ENCODE measurements around the gene MYL12B.
A peak's percentile ranks its signal among the peaks of the same experiment; 100 is the strongest.
"Not testable (repeated sequence)": the region's sequence is repeated elsewhere in the genome, so short reads cannot be mapped to it uniquely, and the experiment has no call there.

MYL12B gene

GRCh38 chr18:3263132-3263700, 1.3 kb downstream of the MYL12B start:
- no peak for DNase-seq

GRCh38 chr18:3264362-3264761, 2.4 kb downstream of the MYL12B start:
- DNase-seq = no peak

GRCh38 chr18:3265564-3266033, 3.7 kb downstream of the MYL12B start:
- no peak for DNase-seq

GRCh38 chr18:3266062-3266608, 4.2 kb downstream of the MYL12B start:
- no peak for DNase-seq

GRCh38 chr18:3268306-3268705, 6.4 kb downstream of the MYL12B start:
- DNase-seq = no peak

- no peak for DNase-seq
Measured at GRCh38 chr18:3269241-3269913, 7.4 kb downstream of the MYL12B start.

GRCh38 chr18:3269914-3270299, 8.0 kb downstream of the MYL12B start:
- no peak for DNase-seq

- no peak for DNase-seq
Measured at GRCh38 chr18:3273042-3273441, 11.1 kb downstream of the MYL12B start.

- DNase-seq = not testable (repeated sequence)
Measured at GRCh38 chr18:3277643-3278213, 15.8 kb downstream of the MYL12B start.

- DNase-seq = no peak
Measured at GRCh38 chr18:3279201-3280185, 17.6 kb downstream of the MYL12B start.

GRCh38 chr18:3281456-3282400, 19.8 kb downstream of the MYL12B start:
- DNase-seq = no peak

- no peak for DNase-seq
Measured at GRCh38 chr18:3283253-3283863, 21.4 kb downstream of the MYL12B start.

GRCh38 chr18:3283908-3284307, 22.0 kb downstream of the MYL12B start:
- DNase-seq = no peak

- no peak for DNase-seq
Measured at GRCh38 chr18:3284501-3284900, 22.6 kb downstream of the MYL12B start.

GRCh38 chr18:3286159-3286558, 24.2 kb downstream of the MYL12B start:
- DNase-seq = no peak

GRCh38 chr18:3293196-3293951, 31.4 kb downstream of the MYL12B start:
- DNase-seq = no peak

GRCh38 chr18:3294435-3295080, 32.6 kb downstream of the MYL12B start:
- DNase-seq = no peak

- peak; percentile 91 for DNase-seq
Measured at GRCh38 chr18:3297025-3297984, 35.4 kb downstream of the MYL12B start.

- DNase-seq = no peak
Measured at GRCh38 chr18:3304832-3305231, 42.9 kb downstream of the MYL12B start.
